Left ventricle myocardium inferior (tissue), 1 donor: Measurements from ENCODE around the gene KLHL13. TPM values are rescaled to one million over a fixed set of nuclear protein-coding genes. Genes with fewer than 3 reads are reported as not detected.

Source experiments
- DNase-seq: peaks from one replicate; pipeline ENCODE4 v3.0.0-alpha.2; 2020
- H3K27ac ChIP-seq: fragments of 200-600 bp; replicated peaks from 2 replicates; pipeline ENCODE4 v1.8.0; 2021
- H3K27me3 ChIP-seq: fragments of 200-600 bp; 2 replicates; pipeline ENCODE4 v1.8.0; 2021; ENCODE audit warnings: low read depth
- H3K36me3 ChIP-seq: fragments of 200-600 bp; 2 replicates; pipeline ENCODE4 v1.8.0; 2021
- H3K4me1 ChIP-seq: fragments of 200-600 bp; 2 replicates; pipeline ENCODE4 v1.8.0; 2021
- H3K4me3 ChIP-seq: fragments of 200-600 bp; 2 replicates; pipeline ENCODE4 v1.8.0; 2021; ENCODE audit warnings: mild to moderate bottlenecking, moderate library complexity
- H3K9me3 ChIP-seq: fragments of 200-600 bp; replicated peaks from 2 replicates; pipeline ENCODE4 v1.8.0; 2021
- intact Hi-C: fragments of 100-400 bp; cut with micrococcal nuclease; formaldehyde crosslinking; loops from one replicate; pipeline ENCODE4 v1.11.0; 2022
- total RNA-seq: library from RNA; stranded (reverse); fragmentation: NEBNext Ultra II Directional; extraction: Animal tissue kit (Norgen Biotek cat#: 25700); gene quantifications from one replicate; pipeline ENCODE4 v1.2.1, GENCODE V29; 2021
- TF ChIP-seq, protein P1 (sequence below): fragments of 200-600 bp; IDR thresholded peaks from 2 replicates; pipeline ENCODE4 v1.8.0; 2021; ENCODE audit warnings: antibody characterized with exemption, mild to moderate bottlenecking, borderline replicate concordance
- donor health status: DM: no; HTN: yes; CAD: no; lungs with severe emphysema.

The KLHL13 gene
- total RNA-seq, 1 donor from 2014 or later = 11.4 TPM

DNA sequence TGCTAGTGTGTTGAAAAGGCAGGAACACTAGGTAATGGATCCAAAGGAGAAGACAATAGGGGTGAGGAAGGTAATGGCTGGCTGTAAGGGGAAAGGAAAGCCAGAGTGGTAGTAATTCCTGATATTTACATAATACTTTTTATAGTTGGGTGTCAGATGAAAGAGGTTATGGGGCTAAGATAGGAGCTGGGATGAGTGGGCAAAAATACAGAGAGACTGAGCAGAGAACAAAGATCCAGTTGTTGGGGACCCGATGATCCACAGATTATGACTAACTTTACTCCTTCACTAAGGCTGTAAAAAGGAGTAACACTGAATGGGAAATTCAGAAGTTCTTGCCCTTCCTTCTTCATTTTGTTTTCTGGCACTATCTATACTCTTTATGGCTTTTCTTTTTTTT lies 138.2 kb downstream of the KLHL13 start:
- H3K4me1 ChIP-seq = peaks cover 3% of the 10 kb centered on the region
- no peak for DNase-seq
- H3K36me3 ChIP-seq = no peaks in the 10 kb centered on the region
- no peaks in the 10 kb centered on the region for H3K27me3 ChIP-seq
- no peaks in the 10 kb centered on the region for H3K9me3 ChIP-seq
- no peak overlapping the region for H3K27ac ChIP-seq
- intact Hi-C loops = no loop called here
- H3K4me3 ChIP-seq = no peak overlapping the region
- TF ChIP-seq, protein P1, sequence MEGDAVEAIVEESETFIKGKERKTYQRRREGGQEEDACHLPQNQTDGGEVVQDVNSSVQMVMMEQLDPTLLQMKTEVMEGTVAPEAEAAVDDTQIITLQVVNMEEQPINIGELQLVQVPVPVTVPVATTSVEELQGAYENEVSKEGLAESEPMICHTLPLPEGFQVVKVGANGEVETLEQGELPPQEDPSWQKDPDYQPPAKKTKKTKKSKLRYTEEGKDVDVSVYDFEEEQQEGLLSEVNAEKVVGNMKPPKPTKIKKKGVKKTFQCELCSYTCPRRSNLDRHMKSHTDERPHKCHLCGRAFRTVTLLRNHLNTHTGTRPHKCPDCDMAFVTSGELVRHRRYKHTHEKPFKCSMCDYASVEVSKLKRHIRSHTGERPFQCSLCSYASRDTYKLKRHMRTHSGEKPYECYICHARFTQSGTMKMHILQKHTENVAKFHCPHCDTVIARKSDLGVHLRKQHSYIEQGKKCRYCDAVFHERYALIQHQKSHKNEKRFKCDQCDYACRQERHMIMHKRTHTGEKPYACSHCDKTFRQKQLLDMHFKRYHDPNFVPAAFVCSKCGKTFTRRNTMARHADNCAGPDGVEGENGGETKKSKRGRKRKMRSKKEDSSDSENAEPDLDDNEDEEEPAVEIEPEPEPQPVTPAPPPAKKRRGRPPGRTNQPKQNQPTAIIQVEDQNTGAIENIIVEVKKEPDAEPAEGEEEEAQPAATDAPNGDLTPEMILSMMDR = no peak

- H3K27ac ChIP-seq = no peak overlapping the region
- no peaks in the 10 kb centered on the region for H3K9me3 ChIP-seq
- intact Hi-C loops = no loop called here
- no peak overlapping the region for H3K4me3 ChIP-seq
- TF ChIP-seq, protein P1 = no peak
- no peaks in the 10 kb centered on the region for H3K36me3 ChIP-seq
- no peaks in the 10 kb centered on the region for H3K27me3 ChIP-seq
- no peak for DNase-seq
- no peaks in the 10 kb centered on the region for H3K4me1 ChIP-seq
Measured at GRCh38 chrX:117977526-117977925, 139.1 kb downstream of the KLHL13 start.

GRCh38 chrX:117973110-117973807 lies 143.4 kb downstream of the KLHL13 start:
- Histone ChIP-seq H3K27ac (no peak overlapping the region), H3K4me3 (peak overlapping the region; percentile 43), H3K4me1 (no peaks in the 10 kb centered on the region), H3K27me3 (no peaks in the 10 kb centered on the region), H3K9me3 (no peaks in the 10 kb centered on the region), H3K36me3 (no peaks in the 10 kb centered on the region)
- no peak for DNase-seq
- TF ChIP-seq, protein P1 = no peak
- intact Hi-C loops = no loop called here

DNA sequence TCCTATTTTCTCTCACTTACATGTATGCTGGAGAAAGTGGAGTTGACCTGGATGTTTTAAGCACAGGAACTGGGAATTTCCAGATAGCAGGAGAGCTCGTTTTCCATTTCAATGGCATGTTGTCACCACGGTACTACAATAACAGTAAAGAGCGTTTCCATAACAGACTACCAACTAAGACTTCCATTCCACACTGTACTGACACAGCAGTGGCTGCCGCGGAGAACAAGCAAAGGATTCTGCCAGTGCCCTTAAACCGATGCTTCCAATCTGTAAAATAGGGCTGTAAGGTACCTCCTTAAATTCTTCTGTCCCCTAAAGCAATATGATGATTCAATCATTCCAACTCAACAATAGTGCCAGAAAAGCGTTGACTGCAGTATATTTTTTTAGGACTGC lies 143.9 kb downstream of the KLHL13 start:
- no peaks in the 10 kb centered on the region for H3K9me3 ChIP-seq
- H3K27ac ChIP-seq = no peak overlapping the region
- TF ChIP-seq, protein P1 = no peak
- H3K4me1 ChIP-seq = no peaks in the 10 kb centered on the region
- no peaks in the 10 kb centered on the region for H3K36me3 ChIP-seq
- intact Hi-C loops = no loop called here
- DNase-seq = no peak
- H3K27me3 ChIP-seq = no peaks in the 10 kb centered on the region
- H3K4me3 ChIP-seq = peak overlapping the region; percentile 43

GRCh38 chrX:117969782-117970181 lies 146.8 kb downstream of the KLHL13 start:
- H3K27me3 ChIP-seq = no peaks in the 10 kb centered on the region
- DNase-seq = no peak
- H3K27ac ChIP-seq = no peak overlapping the region
- TF ChIP-seq, protein P1 = no peak
- H3K9me3 ChIP-seq = no peaks in the 10 kb centered on the region
- no peak overlapping the region for H3K4me3 ChIP-seq
- H3K4me1 ChIP-seq = no peaks in the 10 kb centered on the region
- intact Hi-C loops = no loop called here
- H3K36me3 ChIP-seq = no peaks in the 10 kb centered on the region
